HG03520 (cell line): ENCODE results near the gene RSPH3.
"Not testable (repeated sequence)": the region's sequence is repeated elsewhere in the genome, so short reads cannot be mapped to it uniquely, and the experiment has no call there.

Experiments used
- ATAC-seq: cut with Tn5 transposase; IDR thresholded peaks from one replicate; pipeline ENCODE4 v1.9.1; 2021; ENCODE audit warnings: mild to moderate bottlenecking, moderate library complexity; ENCODE audit not compliant: unreplicated experiment

RSPH3 gene

GRCh38 chr6:159025224-159025623 lies 25.2 kb upstream of the RSPH3 start:
- not testable (repeated sequence) for ATAC-seq

DNA sequence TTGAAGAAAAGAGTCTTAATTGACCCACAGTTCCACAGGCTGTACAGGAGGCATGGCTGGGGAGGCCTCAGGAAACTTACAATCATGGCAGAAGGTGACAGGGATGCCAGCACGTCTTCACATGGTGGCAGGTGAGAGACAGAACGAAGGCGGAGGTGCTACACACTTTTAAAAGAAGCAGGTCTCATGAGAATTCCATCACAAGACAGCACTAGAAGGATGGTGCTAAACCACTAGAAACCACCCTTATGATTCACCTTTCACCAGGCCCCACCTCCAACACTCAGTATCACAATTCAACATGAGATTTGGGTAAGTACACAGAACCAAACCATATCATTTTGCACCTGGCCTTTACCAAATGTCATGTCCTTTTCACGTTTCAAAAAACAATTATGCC lies 23.9 kb upstream of the RSPH3 start:
- ATAC-seq, result no peak

DNA sequence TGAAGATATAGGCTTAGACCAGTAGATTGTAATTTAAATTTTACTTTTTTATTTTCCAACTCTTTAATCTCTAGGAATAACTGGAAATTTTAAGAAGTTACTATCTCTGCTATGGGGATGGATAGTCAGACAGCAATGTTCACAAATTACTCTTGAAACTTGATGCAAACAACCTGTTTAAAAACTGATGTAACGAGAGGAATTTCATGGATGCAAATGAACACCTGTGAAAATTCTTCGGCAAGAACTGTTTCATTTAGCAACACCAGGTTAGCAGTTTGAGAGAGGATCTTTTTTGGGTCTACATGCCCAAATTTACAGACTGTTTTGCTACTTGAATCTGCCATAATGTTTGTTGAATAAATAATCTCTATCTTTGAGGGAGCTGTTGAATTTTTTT lies 20.0 kb upstream of the RSPH3 start:
- ATAC-seq, result no peak

DNA sequence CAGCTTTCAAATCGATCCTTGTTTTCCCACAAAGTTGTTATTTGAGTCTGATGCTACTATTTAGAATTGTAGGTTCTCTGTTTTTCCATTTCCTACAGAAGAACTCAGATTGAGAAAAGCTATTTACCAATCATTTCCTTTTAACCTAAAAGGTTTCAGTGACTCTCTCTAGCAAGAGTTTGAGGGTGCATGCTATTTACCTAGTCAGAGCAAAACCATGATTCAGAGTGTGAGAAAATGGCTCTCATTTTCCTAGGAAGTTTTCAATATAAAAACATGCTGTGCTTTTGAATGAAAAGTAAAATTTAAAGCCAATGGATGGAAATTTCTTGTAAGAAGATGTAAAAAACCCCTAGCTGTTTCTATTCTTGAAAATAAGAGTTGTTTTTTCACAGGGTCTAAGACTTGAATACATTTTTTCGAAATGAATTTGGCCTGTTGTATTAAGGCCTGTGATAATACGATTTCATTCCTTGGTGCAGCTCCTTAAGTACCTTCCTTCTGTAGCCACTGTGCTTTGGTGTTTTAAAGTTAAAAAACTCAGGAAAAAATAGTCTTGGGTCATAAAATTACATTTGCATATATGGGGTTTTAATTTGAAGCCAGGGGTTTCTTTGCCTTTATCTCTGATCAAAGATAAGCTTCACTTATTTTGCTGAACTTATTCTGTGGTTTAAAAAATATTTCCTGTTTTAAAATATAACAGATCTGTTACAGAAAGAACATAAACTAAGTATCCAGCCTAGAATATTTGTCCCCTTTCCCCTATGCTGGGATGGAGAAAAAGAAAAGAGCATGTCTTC lies 18.0 kb upstream of the RSPH3 start:
- no peak for ATAC-seq

- no peak for ATAC-seq
Measured at GRCh38 chr6:159014406-159014805, 14.4 kb upstream of the RSPH3 start.

DNA sequence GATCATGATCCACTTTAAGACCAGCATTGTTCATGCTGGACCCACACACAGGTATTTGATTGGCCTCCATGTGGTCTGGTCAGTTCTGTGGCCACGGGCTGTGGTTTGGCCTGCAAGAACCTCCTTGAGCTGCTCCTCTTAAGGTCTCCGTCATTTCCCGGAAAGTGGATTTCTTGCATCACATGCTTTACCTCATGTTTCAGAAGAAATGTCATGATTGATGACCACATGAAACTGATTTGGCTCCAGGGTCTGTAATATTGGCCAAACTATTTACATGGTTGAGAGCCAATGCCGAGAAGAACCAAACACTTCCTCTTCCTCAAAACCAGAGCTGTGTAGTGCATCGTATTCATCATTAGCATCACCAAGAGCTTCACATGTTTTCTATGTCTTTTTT lies 13.2 kb upstream of the RSPH3 start:
- ATAC-seq, result no peak

DNA sequence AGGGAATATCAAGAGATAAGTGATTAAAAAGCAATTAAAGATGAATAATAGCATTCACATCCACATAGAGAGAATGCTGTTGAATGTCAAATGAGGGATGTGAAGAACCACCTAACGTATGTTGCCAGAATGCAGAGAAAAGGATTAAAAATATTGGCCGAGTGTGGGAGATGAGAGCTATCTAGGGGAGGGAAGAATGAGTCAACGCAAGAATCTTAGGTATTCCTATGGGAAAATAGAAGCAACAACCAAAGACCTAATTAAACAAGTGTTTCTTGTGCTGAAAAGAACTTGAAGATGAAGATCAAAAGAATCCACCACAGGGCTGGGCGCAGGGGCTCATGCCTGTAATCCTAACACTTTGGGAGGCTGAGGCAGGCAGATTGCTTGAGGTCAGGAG lies 12.2 kb upstream of the RSPH3 start:
- ATAC-seq, result no peak

DNA sequence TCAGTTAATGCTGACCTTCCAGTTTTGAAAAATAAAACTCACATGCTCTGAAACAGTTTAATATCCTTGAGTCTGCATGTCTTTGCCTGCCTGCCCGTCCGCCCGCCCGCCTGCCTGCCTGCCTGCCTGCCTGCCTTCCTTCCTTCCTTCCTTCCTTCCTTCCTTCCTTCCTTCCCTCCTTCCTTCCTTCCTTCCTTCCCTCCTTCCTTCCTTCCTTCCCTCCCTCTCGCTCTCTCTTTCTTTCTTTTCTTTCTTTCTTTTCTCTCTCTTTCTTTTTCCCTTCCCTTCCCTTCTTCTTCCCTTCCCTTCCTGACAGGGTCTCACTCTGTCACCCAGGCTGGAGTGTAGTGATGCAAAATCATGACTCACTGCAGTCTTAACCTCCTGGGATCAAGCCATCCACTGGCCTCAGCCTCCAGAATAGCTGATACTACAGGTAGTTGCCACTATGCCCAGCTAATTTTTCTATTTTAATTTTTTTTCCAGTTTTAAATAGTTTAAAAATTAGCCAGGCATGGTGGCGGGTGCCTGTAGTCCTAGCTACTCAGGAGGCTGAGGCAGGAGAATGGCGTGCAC lies 10.1 kb upstream of the RSPH3 start:
- ATAC-seq, result not testable (repeated sequence)

- peak; percentile 74 for ATAC-seq
Measured at GRCh38 chr6:159008656-159009288, 8.8 kb upstream of the RSPH3 start.

DNA sequence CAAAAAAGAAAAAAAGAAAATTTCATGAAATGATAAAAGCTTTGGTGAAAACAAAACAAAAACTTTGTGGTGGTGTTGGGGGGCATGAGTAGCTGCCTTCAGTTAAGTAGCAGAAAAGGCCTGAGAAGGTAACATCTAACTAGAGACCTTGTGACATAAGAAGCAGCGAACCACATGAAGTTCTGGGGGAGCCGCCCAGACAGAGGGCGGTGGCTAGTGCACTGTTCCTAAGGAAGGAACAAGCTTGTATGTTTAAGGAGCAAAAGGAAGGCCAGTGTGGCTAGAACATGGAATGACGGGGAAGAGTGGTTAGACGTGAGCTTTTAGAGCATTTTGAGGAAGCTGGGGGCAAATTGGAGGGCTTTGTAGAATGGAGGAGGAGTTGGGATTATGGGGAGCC lies 7.5 kb upstream of the RSPH3 start:
- ATAC-seq, result no peak

DNA sequence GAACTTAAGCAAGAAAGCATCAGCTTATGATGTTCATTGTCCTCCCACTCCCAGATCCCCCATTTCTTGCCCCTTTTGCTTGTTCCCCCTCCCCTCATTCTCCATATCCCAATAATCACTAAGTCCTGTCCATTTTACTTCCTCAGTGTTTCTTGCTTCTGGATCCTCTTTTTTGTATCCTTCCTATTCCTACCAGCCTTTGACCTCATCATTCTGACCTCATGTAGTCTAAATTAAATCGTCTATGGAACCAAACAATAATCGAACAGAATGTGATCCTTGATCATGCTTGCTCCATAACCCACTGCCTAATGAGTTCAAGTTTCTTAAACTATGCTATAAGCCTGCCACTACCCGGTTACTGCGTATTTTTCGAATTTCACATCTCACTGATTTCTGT lies 5.4 kb upstream of the RSPH3 start:
- ATAC-seq, result no peak

DNA sequence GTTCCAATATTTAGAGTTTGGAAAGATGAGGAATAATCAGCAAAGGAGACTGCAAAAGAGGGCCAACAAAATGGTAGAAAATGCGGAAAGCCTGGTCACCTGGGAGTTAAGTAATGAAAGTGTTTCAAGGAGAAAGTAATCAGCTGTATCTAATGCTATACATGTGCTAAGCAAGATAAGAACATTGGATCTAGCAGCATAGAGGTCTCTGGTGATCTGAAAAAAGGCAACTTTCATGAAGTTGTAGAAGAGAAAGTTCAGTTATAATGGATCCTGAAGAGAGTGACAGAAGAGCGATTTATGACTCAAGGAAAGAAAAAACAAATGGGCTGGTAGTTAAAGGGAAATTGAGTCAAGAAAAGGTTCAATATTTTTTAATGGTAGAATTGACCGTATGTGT lies 4.6 kb upstream of the RSPH3 start:
- ATAC-seq, result no peak

- no peak for ATAC-seq
Measured at GRCh38 chr6:159002432-159003155, 2.6 kb upstream of the RSPH3 start.

GRCh38 chr6:158999154-158999665 lies 792 bp downstream of the RSPH3 start:
- peak; percentile 30 for ATAC-seq

DNA sequence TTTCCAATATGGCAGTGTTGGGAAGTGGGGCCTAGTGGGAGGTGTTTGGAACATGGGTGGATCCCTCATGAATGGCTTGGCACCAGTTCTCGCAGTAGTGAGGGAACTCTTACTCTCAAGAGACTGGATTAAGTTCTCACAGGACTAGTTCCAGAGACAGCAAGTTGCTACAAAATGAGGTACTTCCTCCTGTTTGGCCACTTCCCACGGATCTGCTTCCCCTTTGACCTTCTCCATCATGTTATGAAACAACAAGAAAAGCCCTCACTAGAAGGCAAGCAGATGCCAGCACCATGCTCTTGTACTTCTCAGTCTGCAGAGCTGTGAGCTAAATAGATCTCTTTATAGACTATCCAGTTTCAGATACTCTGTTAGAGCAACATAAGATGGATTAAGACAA lies 3.1 kb downstream of the RSPH3 start:
- no peak for ATAC-seq

DNA sequence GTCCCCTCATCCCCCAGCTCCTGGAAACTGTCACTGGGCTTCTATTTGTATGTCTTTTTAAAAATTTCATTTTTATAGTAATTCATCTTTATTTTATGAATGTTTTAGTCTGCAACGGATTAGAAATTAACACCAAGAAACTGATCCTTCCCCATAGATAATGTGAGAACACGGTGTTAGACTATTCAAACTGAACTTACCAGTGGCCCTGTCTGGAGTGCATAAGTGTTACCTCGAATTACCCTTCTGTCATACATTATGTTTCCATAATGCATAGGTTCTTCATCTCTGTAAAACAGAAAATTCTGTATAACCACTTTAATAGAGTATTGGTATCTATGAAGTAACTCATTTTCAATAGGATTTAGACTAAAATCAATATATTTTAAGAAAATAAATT lies 6.4 kb downstream of the RSPH3 start:
- ATAC-seq, result no peak

DNA sequence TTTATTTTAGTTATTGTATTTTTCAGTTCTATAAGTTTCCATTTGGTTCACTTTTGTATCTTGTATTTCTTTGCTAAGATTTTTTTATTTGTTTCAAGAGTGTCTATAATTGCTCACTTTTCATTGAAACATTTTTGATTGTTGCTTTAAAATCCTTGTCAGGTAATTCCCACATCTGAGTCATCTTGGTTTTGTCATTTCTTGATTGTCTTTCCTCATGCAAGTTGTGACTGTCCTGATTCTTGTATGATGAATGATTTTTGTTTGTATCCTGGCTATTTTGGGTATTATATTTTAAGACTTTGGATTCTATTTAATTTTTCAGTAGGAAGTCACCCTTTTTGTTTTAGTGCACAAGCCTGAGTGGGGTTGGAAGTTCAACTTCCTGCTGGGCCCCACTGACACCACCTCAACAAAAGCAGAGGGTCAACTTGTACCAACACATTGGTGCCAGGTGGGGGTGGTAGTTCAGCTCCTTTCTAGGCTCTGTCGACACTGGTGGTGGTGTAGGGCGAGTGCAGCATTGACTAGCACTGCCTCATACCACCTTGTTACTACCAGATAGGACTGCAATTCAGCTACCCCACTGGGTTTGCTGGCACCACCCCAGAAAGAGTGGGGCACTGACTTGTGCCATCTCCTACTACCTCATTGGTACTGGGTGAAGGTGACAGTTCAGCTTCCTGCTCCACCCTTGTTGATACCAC lies 8.8 kb downstream of the RSPH3 start:
- no peak for ATAC-seq

DNA sequence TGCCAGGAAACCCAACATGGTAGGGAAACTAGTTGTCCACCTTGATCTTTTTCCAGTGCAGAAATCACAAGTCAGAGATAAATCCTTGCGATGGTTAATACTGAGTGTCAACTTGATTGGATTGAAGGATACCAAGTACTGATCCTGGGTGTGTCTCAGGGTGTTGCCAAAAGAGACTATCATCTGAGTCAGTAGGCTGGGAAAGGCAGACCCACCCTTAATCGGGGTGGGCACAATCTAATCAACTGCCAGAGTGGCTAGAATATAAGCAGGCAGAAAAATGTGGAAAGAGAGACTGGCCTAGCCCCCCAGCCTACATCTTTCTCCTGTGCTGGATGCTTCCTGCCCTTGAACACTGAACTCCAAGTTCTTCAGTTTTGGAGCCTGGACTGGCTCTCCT lies 10.3 kb downstream of the RSPH3 start:
- not testable (repeated sequence) for ATAC-seq

- no peak for ATAC-seq
Measured at GRCh38 chr6:158988477-158988876, 11.5 kb downstream of the RSPH3 start.

DNA sequence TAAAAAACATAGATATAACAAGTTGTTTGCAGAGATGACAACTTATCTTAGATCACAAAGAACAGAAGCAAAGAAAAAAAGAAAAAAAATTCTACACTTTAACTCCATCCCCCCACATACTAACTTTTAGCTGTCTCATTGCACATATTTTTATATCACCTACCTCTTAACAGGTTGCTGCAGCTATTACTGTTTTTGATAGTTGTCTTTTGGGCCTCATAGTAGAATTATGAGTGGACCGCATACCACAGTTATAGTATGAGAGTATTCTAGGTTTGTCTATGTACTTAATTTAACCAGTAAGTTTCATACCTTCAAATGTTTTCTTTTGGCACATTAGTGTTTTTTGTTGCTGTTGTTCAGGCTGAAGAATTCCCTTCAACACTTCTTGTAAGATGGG lies 12.3 kb downstream of the RSPH3 start:
- ATAC-seq, result no peak

DNA sequence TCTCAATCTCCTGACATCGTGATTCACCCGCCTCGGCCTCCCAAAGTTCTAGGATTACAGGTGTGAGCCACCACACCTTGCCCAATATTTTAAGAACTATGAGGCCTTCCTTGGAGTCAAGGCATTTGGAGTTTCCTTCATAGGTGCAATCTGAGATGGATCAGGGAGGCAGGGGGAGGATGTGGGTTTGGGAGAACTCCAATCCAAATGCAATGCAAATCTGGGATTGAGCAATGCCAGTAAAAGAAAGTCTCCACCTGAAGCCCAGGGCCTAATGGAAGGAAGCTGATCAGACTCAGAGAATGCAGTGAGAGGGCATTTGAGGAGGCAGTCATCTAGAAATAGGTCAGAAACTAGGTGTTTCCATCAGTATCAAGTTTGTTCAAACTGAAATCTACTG lies 21.2 kb downstream of the RSPH3 start:
- ATAC-seq, result no peak
